ENCODE measurements around the gene PTPN6. TPM values are rescaled to one million over a fixed set of nuclear protein-coding genes. Genes with fewer than 3 reads are reported as not detected.

PTPN6 gene
- total RNA-seq, 2 donors from 2014 or later: 3.7 to 7.5 TPM

GRCh38 chr12:6975297-6976032 lies 24.3 kb downstream of the PTPN6 start:
- TF ChIP-seq CTCF (IDR thresholded peaks at IDR 0.05): no peak
- Histone ChIP-seq H3K9me3 (no peaks in the 10 kb centered on the region), H3K4me3 (no peak overlapping the region), H3K27ac (no peak overlapping the region), H3K27me3 (no peaks in the 10 kb centered on the region), H3K4me1 (peaks cover 0 to 15% of the 10 kb centered on the region in 2 donors), H3K36me3 (peaks cover 55% of the 10 kb centered on the region)
- no peak for DNase-seq (ENCODE audit: low spot score)

- no peak for DNase-seq (ENCODE audit: low spot score)
- TF ChIP-seq CTCF (IDR thresholded peaks at IDR 0.05): no peak
- no peak overlapping the region for H3K4me3 ChIP-seq
- peaks cover 77% of the 10 kb centered on the region for H3K36me3 ChIP-seq
- peaks cover 0 to 8% of the 10 kb centered on the region in 2 donors for H3K4me1 ChIP-seq
- H3K9me3 ChIP-seq: no peaks in the 10 kb centered on the region
- H3K27ac ChIP-seq: no peak overlapping the region
- no peaks in the 10 kb centered on the region for H3K27me3 ChIP-seq
Measured at GRCh38 chr12:6977653-6978052, 26.5 kb downstream of the PTPN6 start.

- Histone ChIP-seq H3K27me3 (no peaks in the 10 kb centered on the region), H3K9me3 (no peaks in the 10 kb centered on the region), H3K4me3 (no peak overlapping the region), H3K36me3 (peaks cover 83% of the 10 kb centered on the region), H3K27ac (peak overlapping the region in 1 of 2 donors; percentile 27), H3K4me1 (peaks cover 0 to 8% of the 10 kb centered on the region in 2 donors)
- no peak for TF ChIP-seq CTCF (IDR thresholded peaks at IDR 0.05)
- DNase-seq (ENCODE audit: low spot score): no peak
Measured at GRCh38 chr12:6978188-6978587, 27.0 kb downstream of the PTPN6 start.

GRCh38 chr12:6978611-6979011 lies 27.5 kb downstream of the PTPN6 start:
- Histone ChIP-seq H3K4me1 (peaks cover 0 to 8% of the 10 kb centered on the region in 2 donors), H3K36me3 (peaks cover 86% of the 10 kb centered on the region), H3K9me3 (no peaks in the 10 kb centered on the region), H3K27ac (peak overlapping the region in 1 of 2 donors; percentile 27), H3K27me3 (no peaks in the 10 kb centered on the region), H3K4me3 (no peak overlapping the region)
- TF ChIP-seq CTCF (IDR thresholded peaks at IDR 0.05): no peak
- no peak for DNase-seq (ENCODE audit: low spot score)

GRCh38 chr12:6979021-6979420 lies 27.9 kb downstream of the PTPN6 start:
- Histone ChIP-seq H3K36me3 (peaks cover 86% of the 10 kb centered on the region), H3K9me3 (no peaks in the 10 kb centered on the region), H3K4me1 (peaks cover 0 to 8% of the 10 kb centered on the region in 2 donors), H3K4me3 (no peak overlapping the region), H3K27ac (peak overlapping the region in 1 of 2 donors; percentile 27), H3K27me3 (no peaks in the 10 kb centered on the region)
- DNase-seq (ENCODE audit: low spot score): no peak
- no peak for TF ChIP-seq CTCF (IDR thresholded peaks at IDR 0.05)

- no peak for TF ChIP-seq CTCF (IDR thresholded peaks at IDR 0.05)
- peaks cover 85% of the 10 kb centered on the region for H3K36me3 ChIP-seq
- no peaks in the 10 kb centered on the region for H3K27me3 ChIP-seq
- H3K4me3 ChIP-seq: no peak overlapping the region
- peaks cover 0 to 8% of the 10 kb centered on the region in 2 donors for H3K4me1 ChIP-seq
- no peak for DNase-seq (ENCODE audit: low spot score)
- H3K27ac ChIP-seq: peak overlapping the region in 1 of 2 donors; percentile 27
- no peaks in the 10 kb centered on the region for H3K9me3 ChIP-seq
Measured at GRCh38 chr12:6979453-6979852, 28.3 kb downstream of the PTPN6 start.

Data from right atrium auricular region (tissue), 2 donors.